Measurements from ENCODE around the gene EFNB3.

EFNB3 gene

GRCh38 chr17:7720125-7720524, 15.1 kb downstream of the EFNB3 start:
- DNase-seq (ENCODE audit: low read depth, low spot score): no peak
- Histone ChIP-seq H3K36me3 (ENCODE audit: insufficient read depth, low read length) (no peaks in the 10 kb centered on the region), H3K27ac (no peak overlapping the region), H3K9ac (ENCODE audit: insufficient read length) (no peak overlapping the region), H3K9me3 (ENCODE audit: low read depth, low read length) (no peaks in the 10 kb centered on the region), H3K4me3 (no peak overlapping the region)
- TF ChIP-seq FOXP2 (optimal IDR thresholded peaks at IDR 0.05; ENCODE audit: control extremely low read depth, extremely low read length, insufficient read depth): no peak

GRCh38 chr17:7721612-7722011, 16.6 kb downstream of the EFNB3 start:
- H3K36me3 ChIP-seq (ENCODE audit: insufficient read depth, low read length): no peaks in the 10 kb centered on the region
- H3K9ac ChIP-seq (ENCODE audit: insufficient read length): no peak overlapping the region
- H3K9me3 ChIP-seq (ENCODE audit: low read depth, low read length): no peaks in the 10 kb centered on the region
- H3K4me3 ChIP-seq: no peak overlapping the region
- no peak overlapping the region for H3K27ac ChIP-seq
- TF ChIP-seq EZH2 (IDR thresholded peaks at IDR 0.05): no peak
- no peak for TF ChIP-seq POLR2AphosphoS5 (IDR thresholded peaks at IDR 0.05; ENCODE audit: borderline replicate concordance, low read depth, low read length)
- no peak for TF ChIP-seq FOXP2 (optimal IDR thresholded peaks at IDR 0.05; ENCODE audit: control extremely low read depth, extremely low read length, insufficient read depth)
- DNase-seq (ENCODE audit: low read depth, low spot score): no peak

- H3K9ac ChIP-seq (ENCODE audit: insufficient read length): no peak overlapping the region
- no peak overlapping the region for H3K27ac ChIP-seq
- no peak for TF ChIP-seq FOXP2 (optimal IDR thresholded peaks at IDR 0.05; ENCODE audit: control extremely low read depth, extremely low read length, insufficient read depth)
- no peak for TF ChIP-seq EZH2 (IDR thresholded peaks at IDR 0.05)
- no peak for TF ChIP-seq POLR2AphosphoS5 (IDR thresholded peaks at IDR 0.05; ENCODE audit: borderline replicate concordance, low read depth, low read length)
- H3K36me3 ChIP-seq (ENCODE audit: insufficient read depth, low read length): no peaks in the 10 kb centered on the region
- no peak overlapping the region for H3K4me3 ChIP-seq
- H3K9me3 ChIP-seq (ENCODE audit: low read depth, low read length): no peaks in the 10 kb centered on the region
- no peak for DNase-seq (ENCODE audit: low read depth, low spot score)
Observed at GRCh38 chr17:7727886-7728285, 22.9 kb downstream of the EFNB3 start.

GRCh38 chr17:7729816-7730215, 24.8 kb downstream of the EFNB3 start:
- DNase-seq (ENCODE audit: low read depth, low spot score): no peak
- no peak overlapping the region for H3K9ac ChIP-seq (ENCODE audit: insufficient read length)
- H3K36me3 ChIP-seq (ENCODE audit: insufficient read depth, low read length): no peaks in the 10 kb centered on the region
- no peak overlapping the region for H3K4me3 ChIP-seq
- H3K27ac ChIP-seq: no peak overlapping the region
- no peaks in the 10 kb centered on the region for H3K9me3 ChIP-seq (ENCODE audit: low read depth, low read length)
- no peak for TF ChIP-seq EZH2 (IDR thresholded peaks at IDR 0.05)

GRCh38 chr17:7732981-7733539, 28.1 kb downstream of the EFNB3 start:
- Histone ChIP-seq H3K4me3 (no peak overlapping the region), H3K9me3 (ENCODE audit: low read depth, low read length) (no peaks in the 10 kb centered on the region), H3K27ac (no peak overlapping the region), H3K36me3 (ENCODE audit: insufficient read depth, low read length) (no peaks in the 10 kb centered on the region), H3K9ac (ENCODE audit: insufficient read length) (no peak overlapping the region)
- DNase-seq (ENCODE audit: low read depth, low spot score): no peak
- TF ChIP-seq FOXP2 (optimal IDR thresholded peaks at IDR 0.05; ENCODE audit: control extremely low read depth, extremely low read length, insufficient read depth): no peak
- TF ChIP-seq POLR2AphosphoS5 (IDR thresholded peaks at IDR 0.05; ENCODE audit: borderline replicate concordance, low read depth, low read length): no peak
- TF ChIP-seq EZH2 (IDR thresholded peaks at IDR 0.05): no peak

GRCh38 chr17:7737601-7738000, 32.6 kb downstream of the EFNB3 start:
- no peak for DNase-seq (ENCODE audit: low read depth, low spot score)
- no peaks in the 10 kb centered on the region for H3K36me3 ChIP-seq (ENCODE audit: insufficient read depth, low read length)
- H3K27ac ChIP-seq: no peak overlapping the region
- TF ChIP-seq POLR2AphosphoS5 (IDR thresholded peaks at IDR 0.05; ENCODE audit: borderline replicate concordance, low read depth, low read length) (no peak), EZH2 (IDR thresholded peaks at IDR 0.05) (no peak)
- no peaks in the 10 kb centered on the region for H3K9me3 ChIP-seq (ENCODE audit: low read depth, low read length)
- no peak overlapping the region for H3K4me3 ChIP-seq
- no peak overlapping the region for H3K9ac ChIP-seq (ENCODE audit: insufficient read length)

- no peak for TF ChIP-seq POLR2AphosphoS5 (IDR thresholded peaks at IDR 0.05; ENCODE audit: borderline replicate concordance, low read depth, low read length)
- TF ChIP-seq FOXP2 (optimal IDR thresholded peaks at IDR 0.05; ENCODE audit: control extremely low read depth, extremely low read length, insufficient read depth): no peak
- TF ChIP-seq EZH2 (IDR thresholded peaks at IDR 0.05): no peak
- H3K9me3 ChIP-seq (ENCODE audit: low read depth, low read length): no peaks in the 10 kb centered on the region
- no peak for DNase-seq (ENCODE audit: low read depth, low spot score)
- H3K27ac ChIP-seq: no peak overlapping the region
- H3K9ac ChIP-seq (ENCODE audit: insufficient read length): no peak overlapping the region
- no peaks in the 10 kb centered on the region for H3K36me3 ChIP-seq (ENCODE audit: insufficient read depth, low read length)
- no peak overlapping the region for H3K4me3 ChIP-seq
Observed at GRCh38 chr17:7739746-7740145, 34.7 kb downstream of the EFNB3 start.

GRCh38 chr17:7740481-7741001, 35.5 kb downstream of the EFNB3 start:
- Histone ChIP-seq H3K4me3 (no peak overlapping the region), H3K9me3 (ENCODE audit: low read depth, low read length) (no peaks in the 10 kb centered on the region), H3K27ac (no peak overlapping the region), H3K9ac (ENCODE audit: insufficient read length) (no peak overlapping the region), H3K36me3 (ENCODE audit: insufficient read depth, low read length) (no peaks in the 10 kb centered on the region)
- DNase-seq (ENCODE audit: low read depth, low spot score): no peak
- TF ChIP-seq POLR2AphosphoS5 (IDR thresholded peaks at IDR 0.05; ENCODE audit: borderline replicate concordance, low read depth, low read length) (no peak), FOXP2 (optimal IDR thresholded peaks at IDR 0.05; ENCODE audit: control extremely low read depth, extremely low read length, insufficient read depth) (no peak), EZH2 (IDR thresholded peaks at IDR 0.05) (no peak)

GRCh38 chr17:7742729-7743128, 37.7 kb downstream of the EFNB3 start:
- H3K9me3 ChIP-seq (ENCODE audit: low read depth, low read length): no peaks in the 10 kb centered on the region
- H3K36me3 ChIP-seq (ENCODE audit: insufficient read depth, low read length): no peaks in the 10 kb centered on the region
- no peak overlapping the region for H3K9ac ChIP-seq (ENCODE audit: insufficient read length)
- H3K27ac ChIP-seq: no peak overlapping the region
- H3K4me3 ChIP-seq: no peak overlapping the region
- TF ChIP-seq EZH2 (IDR thresholded peaks at IDR 0.05) (no peak), POLR2AphosphoS5 (IDR thresholded peaks at IDR 0.05; ENCODE audit: borderline replicate concordance, low read depth, low read length) (no peak), FOXP2 (optimal IDR thresholded peaks at IDR 0.05; ENCODE audit: control extremely low read depth, extremely low read length, insufficient read depth) (no peak)
- DNase-seq (ENCODE audit: low read depth, low spot score): no peak

All from SK-N-MC (cell line).